ENCODE measurements around the gene CHST1. TPM values are rescaled to one million over a fixed set of nuclear protein-coding genes. Genes with fewer than 3 reads are reported as not detected.

The CHST1 gene
- total RNA-seq, 1 donor from 2014 or later, result 2.6 TPM

- Histone ChIP-seq H3K36me3 (ENCODE audit: insufficient read depth, low read length) (no peaks in the 10 kb centered on the region), H3K79me2 (ENCODE audit: insufficient read depth, low read length) (no peaks in the 10 kb centered on the region), H4K20me1 (ENCODE audit: insufficient read depth, low read length) (no peaks in the 10 kb centered on the region), H3K9me3 (ENCODE audit: insufficient read depth, low read depth, low read length) (no peaks in the 10 kb centered on the region), H3K27me3 (ENCODE audit: insufficient read depth, low read length) (no peaks in the 10 kb centered on the region), H2AFZ (ENCODE audit: low read depth, low read length) (no peak overlapping the region), H3K4me3 (ENCODE audit: insufficient read depth, low read depth, low read length) (no peak overlapping the region), H3K27ac (ENCODE audit: low read depth, low read length) (no peak overlapping the region), H3K4me2 (ENCODE audit: low read length) (no peak overlapping the region), H3K9ac (ENCODE audit: low read length) (no peak overlapping the region), H3K4me1 (ENCODE audit: insufficient read depth, low read length) (no peaks in the 10 kb centered on the region)
- DNase-seq (ENCODE audit: low read depth), result no peak
- H3K27me3 Mint-ChIP-seq (ENCODE audit: low read depth, unreplicated experiment), result peaks cover 54% of the 10 kb centered on the region
- TF ChIP-seq CTCF (IDR thresholded peaks at IDR 0.05; ENCODE audit: insufficient read depth, low read depth, low read length) (no peak), EZH2 (IDR thresholded peaks at IDR 0.05; ENCODE audit: insufficient read depth, low read length) (no peak)
- no peak overlapping the region for H3K4me3 Mint-ChIP-seq (ENCODE audit: unreplicated experiment)
- no peak overlapping the region for H3K27ac Mint-ChIP-seq (ENCODE audit: unreplicated experiment)
- FAIRE-seq, result no peak
- H3K4me1 Mint-ChIP-seq (ENCODE audit: low read depth, unreplicated experiment), result peaks cover 10% of the 10 kb centered on the region
- peaks cover 1% of the 10 kb centered on the region for H3K36me3 Mint-ChIP-seq (ENCODE audit: low read depth, unreplicated experiment)
- H3K9me3 Mint-ChIP-seq (ENCODE audit: unreplicated experiment), result no peaks in the 10 kb centered on the region
Observed at GRCh38 chr11:45648931-45649330, 16.5 kb downstream of the CHST1 start.

GRCh38 chr11:45647786-45648185 is 17.6 kb downstream of the CHST1 start:
- H3K4me3 Mint-ChIP-seq (ENCODE audit: unreplicated experiment), result no peak overlapping the region
- H3K27ac Mint-ChIP-seq (ENCODE audit: unreplicated experiment), result no peak overlapping the region
- Histone ChIP-seq H3K4me1 (ENCODE audit: insufficient read depth, low read length) (no peaks in the 10 kb centered on the region), H3K4me2 (ENCODE audit: low read length) (no peak overlapping the region), H3K27me3 (ENCODE audit: insufficient read depth, low read length) (no peaks in the 10 kb centered on the region), H4K20me1 (ENCODE audit: insufficient read depth, low read length) (no peaks in the 10 kb centered on the region), H3K9ac (ENCODE audit: low read length) (no peak overlapping the region), H3K27ac (ENCODE audit: low read depth, low read length) (no peak overlapping the region), H2AFZ (ENCODE audit: low read depth, low read length) (no peak overlapping the region), H3K36me3 (ENCODE audit: insufficient read depth, low read length) (no peaks in the 10 kb centered on the region), H3K9me3 (ENCODE audit: insufficient read depth, low read depth, low read length) (no peaks in the 10 kb centered on the region), H3K79me2 (ENCODE audit: insufficient read depth, low read length) (no peaks in the 10 kb centered on the region), H3K4me3 (ENCODE audit: insufficient read depth, low read depth, low read length) (no peak overlapping the region)
- H3K9me3 Mint-ChIP-seq (ENCODE audit: unreplicated experiment), result no peaks in the 10 kb centered on the region
- H3K4me1 Mint-ChIP-seq (ENCODE audit: low read depth, unreplicated experiment), result peaks cover 7% of the 10 kb centered on the region
- DNase-seq (ENCODE audit: low read depth) (no peak), FAIRE-seq (no peak)
- peaks cover 1% of the 10 kb centered on the region for H3K36me3 Mint-ChIP-seq (ENCODE audit: low read depth, unreplicated experiment)
- TF ChIP-seq EZH2 (IDR thresholded peaks at IDR 0.05; ENCODE audit: insufficient read depth, low read length) (no peak), CTCF (IDR thresholded peaks at IDR 0.05; ENCODE audit: insufficient read depth, low read depth, low read length) (no peak)
- H3K27me3 Mint-ChIP-seq (ENCODE audit: low read depth, unreplicated experiment), result peaks cover 54% of the 10 kb centered on the region

- H3K27me3 ChIP-seq (ENCODE audit: insufficient read depth, low read length), result no peaks in the 10 kb centered on the region
- TF ChIP-seq CTCF (IDR thresholded peaks at IDR 0.05; ENCODE audit: insufficient read depth, low read depth, low read length), result no peak
- no peak for TF ChIP-seq EZH2 (IDR thresholded peaks at IDR 0.05; ENCODE audit: insufficient read depth, low read length)
- no peaks in the 10 kb centered on the region for H4K20me1 ChIP-seq (ENCODE audit: insufficient read depth, low read length)
- no peaks in the 10 kb centered on the region for H3K4me1 ChIP-seq (ENCODE audit: insufficient read depth, low read length)
- no peaks in the 10 kb centered on the region for H3K36me3 ChIP-seq (ENCODE audit: insufficient read depth, low read length)
- DNase-seq (ENCODE audit: low read depth) (no peak), FAIRE-seq (no peak)
- H3K9me3 ChIP-seq (ENCODE audit: insufficient read depth, low read depth, low read length), result no peaks in the 10 kb centered on the region
- no peak overlapping the region for H3K27ac ChIP-seq (ENCODE audit: low read depth, low read length)
- H3K36me3 Mint-ChIP-seq (ENCODE audit: low read depth, unreplicated experiment), result peaks cover 1% of the 10 kb centered on the region
- H3K9ac ChIP-seq (ENCODE audit: low read length), result no peak overlapping the region
- H3K9me3 Mint-ChIP-seq (ENCODE audit: unreplicated experiment), result no peaks in the 10 kb centered on the region
- peaks cover 54% of the 10 kb centered on the region for H3K27me3 Mint-ChIP-seq (ENCODE audit: low read depth, unreplicated experiment)
- no peak overlapping the region for H3K4me3 ChIP-seq (ENCODE audit: insufficient read depth, low read depth, low read length)
- no peaks in the 10 kb centered on the region for H3K79me2 ChIP-seq (ENCODE audit: insufficient read depth, low read length)
- no peak overlapping the region for H3K4me2 ChIP-seq (ENCODE audit: low read length)
- H2AFZ ChIP-seq (ENCODE audit: low read depth, low read length), result no peak overlapping the region
- no peak overlapping the region for H3K4me3 Mint-ChIP-seq (ENCODE audit: unreplicated experiment)
- no peak overlapping the region for H3K27ac Mint-ChIP-seq (ENCODE audit: unreplicated experiment)
- H3K4me1 Mint-ChIP-seq (ENCODE audit: low read depth, unreplicated experiment), result peaks cover 3% of the 10 kb centered on the region
Observed at GRCh38 chr11:45647329-45647728, 18.1 kb downstream of the CHST1 start.

All from astrocyte (in vitro differentiated cells and primary cell).